HG02884 (cell line): ENCODE results near the gene ONECUT3.

Source experiments
- ATAC-seq: cut with Tn5 transposase; IDR thresholded peaks from one replicate; pipeline ENCODE4 v1.9.1; 2021; ENCODE audit warnings: mild to moderate bottlenecking, moderate library complexity; ENCODE audit not compliant: unreplicated experiment

ONECUT3 gene

GRCh38 chr19:1767464-1767933 lies 14.2 kb downstream of the ONECUT3 start:
- no peak for ATAC-seq

GRCh38 chr19:1768248-1768647 lies 14.9 kb downstream of the ONECUT3 start:
- ATAC-seq, result no peak

- no peak for ATAC-seq
Measured at GRCh38 chr19:1768918-1769644, 15.8 kb downstream of the ONECUT3 start.

- ATAC-seq, result no peak
Measured at GRCh38 chr19:1769645-1769985, 16.3 kb downstream of the ONECUT3 start.

- no peak for ATAC-seq
Measured at GRCh38 chr19:1770866-1771576, 17.7 kb downstream of the ONECUT3 start.

- ATAC-seq, result no peak
Measured at GRCh38 chr19:1773184-1773583, 19.9 kb downstream of the ONECUT3 start.

GRCh38 chr19:1774989-1775772 lies 21.9 kb downstream of the ONECUT3 start:
- ATAC-seq, result no peak

GRCh38 chr19:1775951-1776605 lies 22.8 kb downstream of the ONECUT3 start:
- ATAC-seq, result no peak

GRCh38 chr19:1776606-1777147 lies 23.4 kb downstream of the ONECUT3 start:
- ATAC-seq, result no peak

- ATAC-seq, result no peak
Measured at GRCh38 chr19:1777149-1777548, 23.8 kb downstream of the ONECUT3 start.

GRCh38 chr19:1779574-1779973 lies 26.3 kb downstream of the ONECUT3 start:
- ATAC-seq, result no peak

GRCh38 chr19:1780272-1780958 lies 27.1 kb downstream of the ONECUT3 start:
- no peak for ATAC-seq

- no peak for ATAC-seq
Measured at GRCh38 chr19:1782521-1782920, 29.2 kb downstream of the ONECUT3 start.

- no peak for ATAC-seq
Measured at GRCh38 chr19:1783354-1783753, 30.0 kb downstream of the ONECUT3 start.

- ATAC-seq, result no peak
Measured at GRCh38 chr19:1783874-1784273, 30.6 kb downstream of the ONECUT3 start.

- no peak for ATAC-seq
Measured at GRCh38 chr19:1785310-1785709, 32.0 kb downstream of the ONECUT3 start.

GRCh38 chr19:1786668-1787067 lies 33.4 kb downstream of the ONECUT3 start:
- no peak for ATAC-seq

- ATAC-seq, result no peak
Measured at GRCh38 chr19:1787116-1787515, 33.8 kb downstream of the ONECUT3 start.

- ATAC-seq, result no peak
Measured at GRCh38 chr19:1789261-1790041, 36.1 kb downstream of the ONECUT3 start.
